Heart left ventricle (tissue), 13 donors: Measurements from ENCODE around the gene CHP1.

Experiments used
- POLR2A ChIP-seq, 2 donors: fragments of 450-650 bp; IDR thresholded peaks; one replicate each; pipeline ENCODE4 v1.6.1; 2017; ENCODE audit warnings: antibody characterized with exemption in 2 of 2, mild to moderate bottlenecking in 2 of 2, moderate library complexity in 2 of 2
- TF ChIP-seq, protein P1 (sequence below), 12 donors: fragments of 200-600 bp; sonication (generic) in 4 of 12; IDR thresholded peaks; one replicate each; pipeline versions ENCODE4 v1.5.0 to v1.8.0; 2018 to 2022; ENCODE audit warnings: antibody characterized with exemption in 12 of 12, mild to moderate bottlenecking in 5 of 12
- donor health status: ischemic (EF 13 %, LVEDD 7.1; RV severe dilation, severe dysfunction).
- donor health status: DM: no; HTN: yes; CAD: no.
- donor health status: DM: no; HTN: no; CAD: no.
- donor health status: ischemic (EF 25% LVEDD 6.9; RV normal size, moderate dysfunction).
- donor health status: ischemic (EF 25% LVEDD 5.7; RV mildly dilated, moderate dysfunction).
- donor health status: ischemic (EF 35%, LVEDD 5.7; RV mildly dilated, moderate dysfunction).
- donor health status: nonischemic (EF 11% LVEDD 7.7; RV severe dilation, severe dysfunction).
- donor health status: DM: yes; HTN: yes; CAD: no.
- donor health status: PGD.
- donor health status: ischemic (EF 29% LVEDD 5.4; RV normal size, mild dysfunction).
- donor health status: nonischemic (EF 23%, LVEDD 6.1; RV moderate dilation, normal function).

DNA sequence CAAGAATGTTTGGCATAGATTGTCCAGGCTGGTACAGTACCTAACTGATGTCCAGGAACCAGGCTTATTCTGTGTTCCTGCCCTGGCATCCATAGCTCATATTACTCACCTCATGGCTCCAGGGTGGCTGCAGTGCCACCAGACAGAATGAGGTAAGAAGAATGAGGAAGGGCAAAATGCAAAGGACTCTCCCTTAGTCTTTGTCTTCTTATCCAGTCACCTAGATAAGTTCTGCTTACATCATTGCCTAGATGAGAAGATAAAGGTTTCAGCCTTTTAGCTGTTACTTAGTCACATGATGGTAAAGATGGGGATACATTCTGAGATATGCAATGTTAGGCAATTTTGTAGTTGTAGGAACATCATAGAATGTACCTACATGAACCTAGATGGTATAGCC is 45.8 kb downstream of the CHP1 start:
- TF ChIP-seq, protein P1, sequence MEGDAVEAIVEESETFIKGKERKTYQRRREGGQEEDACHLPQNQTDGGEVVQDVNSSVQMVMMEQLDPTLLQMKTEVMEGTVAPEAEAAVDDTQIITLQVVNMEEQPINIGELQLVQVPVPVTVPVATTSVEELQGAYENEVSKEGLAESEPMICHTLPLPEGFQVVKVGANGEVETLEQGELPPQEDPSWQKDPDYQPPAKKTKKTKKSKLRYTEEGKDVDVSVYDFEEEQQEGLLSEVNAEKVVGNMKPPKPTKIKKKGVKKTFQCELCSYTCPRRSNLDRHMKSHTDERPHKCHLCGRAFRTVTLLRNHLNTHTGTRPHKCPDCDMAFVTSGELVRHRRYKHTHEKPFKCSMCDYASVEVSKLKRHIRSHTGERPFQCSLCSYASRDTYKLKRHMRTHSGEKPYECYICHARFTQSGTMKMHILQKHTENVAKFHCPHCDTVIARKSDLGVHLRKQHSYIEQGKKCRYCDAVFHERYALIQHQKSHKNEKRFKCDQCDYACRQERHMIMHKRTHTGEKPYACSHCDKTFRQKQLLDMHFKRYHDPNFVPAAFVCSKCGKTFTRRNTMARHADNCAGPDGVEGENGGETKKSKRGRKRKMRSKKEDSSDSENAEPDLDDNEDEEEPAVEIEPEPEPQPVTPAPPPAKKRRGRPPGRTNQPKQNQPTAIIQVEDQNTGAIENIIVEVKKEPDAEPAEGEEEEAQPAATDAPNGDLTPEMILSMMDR (IDR thresholded peaks at IDR 0.05): no peak
- TF ChIP-seq POLR2A (IDR thresholded peaks at IDR 0.05): no peak
